A549 (cell line): ENCODE measurements around the gene MYOZ3.

Experiments used
- BHLHE40 ChIP-seq: IDR thresholded peaks from 2 replicates; pipeline ENCODE4 v1.6.1; 2012; ENCODE audit warnings: low read depth, low read length, inconsistent platforms
- CHD4 ChIP-seq: fragments of 200-600 bp; sonication (generic); IDR thresholded peaks from 2 replicates; pipeline ENCODE4 v1.6.1; 2016; ENCODE audit warnings: antibody characterized with exemption, mild to moderate bottlenecking, borderline replicate concordance
- EHMT2 ChIP-seq: fragments of 200-600 bp; sonication (generic); IDR thresholded peaks from 2 replicates; pipeline ENCODE4 v1.6.1; 2016; ENCODE audit warnings: antibody characterized with exemption, low read depth, mild to moderate bottlenecking, moderate library complexity
- EP300 ChIP-seq, 2 experiments: fragments of >200 bp; sonication (Bioruptor Twin); formaldehyde crosslinking; IDR thresholded peaks; 2 replicates in 1 of 2; 3 replicates in 1 of 2; pipeline ENCODE4 v1.6.1; 2016 to 2017
- GATA3 ChIP-seq: IDR thresholded peaks from 2 replicates; pipeline ENCODE4 v1.6.1; 2012; ENCODE audit warnings: borderline replicate concordance
- HOXA7 ChIP-seq: fragments of 250-450 bp; sonication (Bioruptor Pico); IDR thresholded peaks from 2 replicates; pipeline ENCODE4 v1.5.0; 2020; ENCODE audit warnings: mild to moderate bottlenecking, moderate library complexity
- POLR2A ChIP-seq: IDR thresholded peaks from 2 replicates; pipeline ENCODE4 v1.6.1; 2012; ENCODE audit warnings: mild to moderate bottlenecking, low read length
- POLR2AphosphoS2 ChIP-seq: conservative IDR thresholded peaks from 2 replicates; pipeline ENCODE4 v1.6.1; 2012; ENCODE audit warnings: low read length, improper control_type of control experiment, inconsistent platforms
- ZFP36 ChIP-seq: fragments of 450-650 bp; IDR thresholded peaks from 2 replicates; pipeline ENCODE4 v1.6.1; 2014; ENCODE audit warnings: borderline replicate concordance; ENCODE audit not compliant: partially characterized antibody
- TF ChIP-seq, protein P1 (sequence below): fragments of >200 bp; sonication (Bioruptor Twin); formaldehyde crosslinking; IDR thresholded peaks from 3 replicates; pipeline ENCODE4 v1.5.1; 2016
- TF ChIP-seq, protein P2 (sequence below): fragments of 450-650 bp; IDR thresholded peaks from 2 replicates; pipeline ENCODE4 v1.6.1; 2014; ENCODE audit warnings: antibody characterized with exemption
- TF ChIP-seq, protein P3 (sequence below): fragments of 200-600 bp; sonication (generic); IDR thresholded peaks from 2 replicates; pipeline ENCODE4 v1.6.1; 2016; ENCODE audit warnings: antibody characterized with exemption, mild to moderate bottlenecking, moderate library complexity

DNA sequence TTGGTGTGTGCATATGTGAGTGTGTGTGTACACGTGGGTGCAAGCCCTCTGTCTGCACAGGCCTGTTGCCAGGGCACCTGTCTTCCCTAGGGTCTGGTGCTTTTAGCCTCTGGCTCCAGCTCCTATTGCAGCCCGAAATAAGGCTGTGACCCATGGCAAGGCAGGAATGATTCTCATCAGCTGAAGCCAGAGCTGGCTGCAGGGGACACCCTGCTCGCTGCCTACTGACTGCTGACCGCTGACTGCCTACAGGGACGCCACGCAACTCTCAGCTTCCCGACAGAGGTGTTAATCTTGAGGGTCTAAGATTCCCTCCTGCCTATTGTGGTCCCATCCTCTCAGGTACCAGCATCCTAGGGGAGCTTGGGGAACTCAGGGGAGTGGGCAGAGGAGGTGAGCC, at the start of gene MYOZ3:
- TF ChIP-seq HOXA7 (no peak), POLR2A (no peak), BHLHE40 (no peak), CHD4 (no peak), EP300 (IDR thresholded peaks at IDR 0.05) (no peak), POLR2AphosphoS2 (no peak), EHMT2 (no peak), ZFP36 (no peak), GATA3 (no peak)
- TF ChIP-seq, protein P1, sequence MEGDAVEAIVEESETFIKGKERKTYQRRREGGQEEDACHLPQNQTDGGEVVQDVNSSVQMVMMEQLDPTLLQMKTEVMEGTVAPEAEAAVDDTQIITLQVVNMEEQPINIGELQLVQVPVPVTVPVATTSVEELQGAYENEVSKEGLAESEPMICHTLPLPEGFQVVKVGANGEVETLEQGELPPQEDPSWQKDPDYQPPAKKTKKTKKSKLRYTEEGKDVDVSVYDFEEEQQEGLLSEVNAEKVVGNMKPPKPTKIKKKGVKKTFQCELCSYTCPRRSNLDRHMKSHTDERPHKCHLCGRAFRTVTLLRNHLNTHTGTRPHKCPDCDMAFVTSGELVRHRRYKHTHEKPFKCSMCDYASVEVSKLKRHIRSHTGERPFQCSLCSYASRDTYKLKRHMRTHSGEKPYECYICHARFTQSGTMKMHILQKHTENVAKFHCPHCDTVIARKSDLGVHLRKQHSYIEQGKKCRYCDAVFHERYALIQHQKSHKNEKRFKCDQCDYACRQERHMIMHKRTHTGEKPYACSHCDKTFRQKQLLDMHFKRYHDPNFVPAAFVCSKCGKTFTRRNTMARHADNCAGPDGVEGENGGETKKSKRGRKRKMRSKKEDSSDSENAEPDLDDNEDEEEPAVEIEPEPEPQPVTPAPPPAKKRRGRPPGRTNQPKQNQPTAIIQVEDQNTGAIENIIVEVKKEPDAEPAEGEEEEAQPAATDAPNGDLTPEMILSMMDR: no peak
- TF ChIP-seq, protein P2, sequence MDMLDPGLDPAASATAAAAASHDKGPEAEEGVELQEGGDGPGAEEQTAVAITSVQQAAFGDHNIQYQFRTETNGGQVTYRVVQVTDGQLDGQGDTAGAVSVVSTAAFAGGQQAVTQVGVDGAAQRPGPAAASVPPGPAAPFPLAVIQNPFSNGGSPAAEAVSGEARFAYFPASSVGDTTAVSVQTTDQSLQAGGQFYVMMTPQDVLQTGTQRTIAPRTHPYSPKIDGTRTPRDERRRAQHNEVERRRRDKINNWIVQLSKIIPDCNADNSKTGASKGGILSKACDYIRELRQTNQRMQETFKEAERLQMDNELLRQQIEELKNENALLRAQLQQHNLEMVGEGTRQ: no peak
- TF ChIP-seq, protein P3, sequence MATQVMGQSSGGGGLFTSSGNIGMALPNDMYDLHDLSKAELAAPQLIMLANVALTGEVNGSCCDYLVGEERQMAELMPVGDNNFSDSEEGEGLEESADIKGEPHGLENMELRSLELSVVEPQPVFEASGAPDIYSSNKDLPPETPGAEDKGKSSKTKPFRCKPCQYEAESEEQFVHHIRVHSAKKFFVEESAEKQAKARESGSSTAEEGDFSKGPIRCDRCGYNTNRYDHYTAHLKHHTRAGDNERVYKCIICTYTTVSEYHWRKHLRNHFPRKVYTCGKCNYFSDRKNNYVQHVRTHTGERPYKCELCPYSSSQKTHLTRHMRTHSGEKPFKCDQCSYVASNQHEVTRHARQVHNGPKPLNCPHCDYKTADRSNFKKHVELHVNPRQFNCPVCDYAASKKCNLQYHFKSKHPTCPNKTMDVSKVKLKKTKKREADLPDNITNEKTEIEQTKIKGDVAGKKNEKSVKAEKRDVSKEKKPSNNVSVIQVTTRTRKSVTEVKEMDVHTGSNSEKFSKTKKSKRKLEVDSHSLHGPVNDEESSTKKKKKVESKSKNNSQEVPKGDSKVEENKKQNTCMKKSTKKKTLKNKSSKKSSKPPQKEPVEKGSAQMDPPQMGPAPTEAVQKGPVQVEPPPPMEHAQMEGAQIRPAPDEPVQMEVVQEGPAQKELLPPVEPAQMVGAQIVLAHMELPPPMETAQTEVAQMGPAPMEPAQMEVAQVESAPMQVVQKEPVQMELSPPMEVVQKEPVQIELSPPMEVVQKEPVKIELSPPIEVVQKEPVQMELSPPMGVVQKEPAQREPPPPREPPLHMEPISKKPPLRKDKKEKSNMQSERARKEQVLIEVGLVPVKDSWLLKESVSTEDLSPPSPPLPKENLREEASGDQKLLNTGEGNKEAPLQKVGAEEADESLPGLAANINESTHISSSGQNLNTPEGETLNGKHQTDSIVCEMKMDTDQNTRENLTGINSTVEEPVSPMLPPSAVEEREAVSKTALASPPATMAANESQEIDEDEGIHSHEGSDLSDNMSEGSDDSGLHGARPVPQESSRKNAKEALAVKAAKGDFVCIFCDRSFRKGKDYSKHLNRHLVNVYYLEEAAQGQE: no peak
